WTC11 (cell line): Measurements from ENCODE around the gene FUT8.

Experiments used
- ATF2 ChIP-seq: sonication (generic); formaldehyde crosslinking; IDR thresholded peaks from 2 replicates; pipeline ENCODE4 v1.8.1; 2022; ENCODE audit warnings: low read depth, missing genetic modification reagents, borderline replicate concordance
- EMX1 ChIP-seq: fragments of 250-450 bp; sonication (Bioruptor Pico); IDR thresholded peaks from 2 replicates; pipeline ENCODE4 v1.8.0; 2021; ENCODE audit warnings: mild to moderate bottlenecking
- ETV6 ChIP-seq: sonication (generic); formaldehyde crosslinking; IDR thresholded peaks from 2 replicates; pipeline ENCODE4 v1.8.1; 2022; ENCODE audit warnings: mild to moderate bottlenecking, missing genetic modification reagents
- FOXP1 ChIP-seq: sonication (generic); formaldehyde crosslinking; IDR thresholded peaks from 2 replicates; pipeline ENCODE4 v1.8.0; 2022; ENCODE audit warnings: missing genetic modification reagents, mild to moderate bottlenecking, moderate library complexity, borderline replicate concordance
- JUN ChIP-seq: sonication (generic); formaldehyde crosslinking; IDR thresholded peaks from 2 replicates; pipeline ENCODE4 v1.8.0; 2023; ENCODE audit warnings: mild to moderate bottlenecking, missing genetic modification reagents
- NR3C1 ChIP-seq: sonication (generic); formaldehyde crosslinking; conservative IDR thresholded peaks from 2 replicates; pipeline ENCODE4 v1.8.1; 2023; ENCODE audit warnings: low read depth, mild to moderate bottlenecking, missing genetic modification reagents
- TEAD1 ChIP-seq: sonication (generic); formaldehyde crosslinking; IDR thresholded peaks from 2 replicates; pipeline ENCODE4 v1.8.0; 2022; ENCODE audit warnings: mild to moderate bottlenecking, missing genetic modification reagents
- TF ChIP-seq, protein P1 (sequence below): sonication (generic); formaldehyde crosslinking; IDR thresholded peaks from 2 replicates; pipeline ENCODE4 v1.8.1; 2023; ENCODE audit warnings: mild to moderate bottlenecking, missing genetic modification reagents, moderate library complexity
- TF ChIP-seq, protein P2 (sequence below): fragments of 200-600 bp; IDR thresholded peaks from 2 replicates; pipeline ENCODE4 v1.8.0; 2022; ENCODE audit warnings: antibody characterized with exemption
- TF ChIP-seq, protein P3 (sequence below): sonication (generic); formaldehyde crosslinking; IDR thresholded peaks from 2 replicates; pipeline ENCODE4 v1.8.1; 2022; ENCODE audit warnings: low read depth, mild to moderate bottlenecking, moderate library complexity, missing genetic modification reagents, borderline replicate concordance
- TF ChIP-seq, protein P4 (sequence below): sonication (generic); formaldehyde crosslinking; IDR thresholded peaks from 2 replicates; pipeline ENCODE4 v1.8.1; 2022; ENCODE audit warnings: mild to moderate bottlenecking, moderate library complexity, missing genetic modification reagents

DNA sequence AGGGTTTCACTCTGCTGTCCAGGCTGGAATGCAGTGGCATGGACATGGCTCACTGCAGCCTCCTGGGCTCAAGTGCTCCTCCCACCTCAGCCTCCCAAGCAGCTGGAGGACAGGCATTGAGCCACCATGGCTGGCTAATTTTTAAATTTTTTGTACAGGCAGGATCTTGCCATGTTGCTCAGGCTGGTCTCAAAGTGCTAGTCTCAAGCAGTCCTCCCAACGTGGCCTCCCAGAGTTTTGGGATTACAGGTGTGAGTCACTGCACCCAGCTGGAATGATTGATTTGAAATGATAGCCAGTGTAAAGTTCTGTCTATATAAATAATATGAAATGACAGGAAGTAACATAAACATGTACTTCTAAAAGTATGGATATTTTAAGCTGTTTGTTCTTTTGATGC lies 172.7 kb downstream of the FUT8 start:
- TF ChIP-seq EMX1 (CRISPR knock-in tag) (no peak), FOXP1 (CRISPR knock-in tag) (no peak), ATF2 (CRISPR knock-in tag) (no peak), ETV6 (CRISPR knock-in tag) (no peak), NR3C1 (no peak), TEAD1 (CRISPR knock-in tag) (no peak), JUN (no peak)
- TF ChIP-seq, protein P1, sequence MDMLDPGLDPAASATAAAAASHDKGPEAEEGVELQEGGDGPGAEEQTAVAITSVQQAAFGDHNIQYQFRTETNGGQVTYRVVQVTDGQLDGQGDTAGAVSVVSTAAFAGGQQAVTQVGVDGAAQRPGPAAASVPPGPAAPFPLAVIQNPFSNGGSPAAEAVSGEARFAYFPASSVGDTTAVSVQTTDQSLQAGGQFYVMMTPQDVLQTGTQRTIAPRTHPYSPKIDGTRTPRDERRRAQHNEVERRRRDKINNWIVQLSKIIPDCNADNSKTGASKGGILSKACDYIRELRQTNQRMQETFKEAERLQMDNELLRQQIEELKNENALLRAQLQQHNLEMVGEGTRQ (CRISPR knock-in tag): no peak
- TF ChIP-seq, protein P2, sequence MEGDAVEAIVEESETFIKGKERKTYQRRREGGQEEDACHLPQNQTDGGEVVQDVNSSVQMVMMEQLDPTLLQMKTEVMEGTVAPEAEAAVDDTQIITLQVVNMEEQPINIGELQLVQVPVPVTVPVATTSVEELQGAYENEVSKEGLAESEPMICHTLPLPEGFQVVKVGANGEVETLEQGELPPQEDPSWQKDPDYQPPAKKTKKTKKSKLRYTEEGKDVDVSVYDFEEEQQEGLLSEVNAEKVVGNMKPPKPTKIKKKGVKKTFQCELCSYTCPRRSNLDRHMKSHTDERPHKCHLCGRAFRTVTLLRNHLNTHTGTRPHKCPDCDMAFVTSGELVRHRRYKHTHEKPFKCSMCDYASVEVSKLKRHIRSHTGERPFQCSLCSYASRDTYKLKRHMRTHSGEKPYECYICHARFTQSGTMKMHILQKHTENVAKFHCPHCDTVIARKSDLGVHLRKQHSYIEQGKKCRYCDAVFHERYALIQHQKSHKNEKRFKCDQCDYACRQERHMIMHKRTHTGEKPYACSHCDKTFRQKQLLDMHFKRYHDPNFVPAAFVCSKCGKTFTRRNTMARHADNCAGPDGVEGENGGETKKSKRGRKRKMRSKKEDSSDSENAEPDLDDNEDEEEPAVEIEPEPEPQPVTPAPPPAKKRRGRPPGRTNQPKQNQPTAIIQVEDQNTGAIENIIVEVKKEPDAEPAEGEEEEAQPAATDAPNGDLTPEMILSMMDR: no peak
- TF ChIP-seq, protein P3, sequence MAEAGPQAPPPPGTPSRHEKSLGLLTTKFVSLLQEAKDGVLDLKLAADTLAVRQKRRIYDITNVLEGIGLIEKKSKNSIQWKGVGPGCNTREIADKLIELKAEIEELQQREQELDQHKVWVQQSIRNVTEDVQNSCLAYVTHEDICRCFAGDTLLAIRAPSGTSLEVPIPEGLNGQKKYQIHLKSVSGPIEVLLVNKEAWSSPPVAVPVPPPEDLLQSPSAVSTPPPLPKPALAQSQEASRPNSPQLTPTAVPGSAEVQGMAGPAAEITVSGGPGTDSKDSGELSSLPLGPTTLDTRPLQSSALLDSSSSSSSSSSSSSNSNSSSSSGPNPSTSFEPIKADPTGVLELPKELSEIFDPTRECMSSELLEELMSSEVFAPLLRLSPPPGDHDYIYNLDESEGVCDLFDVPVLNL (CRISPR knock-in tag): no peak
- TF ChIP-seq, protein P4, sequence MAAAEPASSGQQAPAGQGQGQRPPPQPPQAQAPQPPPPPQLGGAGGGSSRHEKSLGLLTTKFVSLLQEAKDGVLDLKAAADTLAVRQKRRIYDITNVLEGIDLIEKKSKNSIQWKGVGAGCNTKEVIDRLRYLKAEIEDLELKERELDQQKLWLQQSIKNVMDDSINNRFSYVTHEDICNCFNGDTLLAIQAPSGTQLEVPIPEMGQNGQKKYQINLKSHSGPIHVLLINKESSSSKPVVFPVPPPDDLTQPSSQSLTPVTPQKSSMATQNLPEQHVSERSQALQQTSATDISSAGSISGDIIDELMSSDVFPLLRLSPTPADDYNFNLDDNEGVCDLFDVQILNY (CRISPR knock-in tag): no peak
